Bone marrow (tissue), 2 donors: ENCODE measurements around the gene MVB12B.
A peak's percentile ranks its signal among the peaks of the same experiment; 100 is the strongest.

Source experiments
- DNase-seq, 2 donors: peaks; one replicate each; lab custom pipeline; 2025; lab: John Stamatoyannopoulos, UW

Gene MVB12B

GRCh38 chr9:126519660-126520420 is 193.2 kb downstream of the MVB12B start:
- no peak for DNase-seq

- no peak for DNase-seq
Measured at GRCh38 chr9:126520453-126520852, 193.8 kb downstream of the MVB12B start.

GRCh38 chr9:126521089-126521488 is 194.5 kb downstream of the MVB12B start:
- no peak for DNase-seq

GRCh38 chr9:126521551-126521950 is 194.9 kb downstream of the MVB12B start:
- no peak for DNase-seq

- no peak for DNase-seq
Measured at GRCh38 chr9:126521976-126522590, 195.5 kb downstream of the MVB12B start.

GRCh38 chr9:126522612-126523356 is 196.2 kb downstream of the MVB12B start:
- DNase-seq = no peak

GRCh38 chr9:126523611-126524111 is 197.0 kb downstream of the MVB12B start:
- peak in 1 of 2 donors; percentile 40 for DNase-seq

- DNase-seq = no peak
Measured at GRCh38 chr9:126524353-126525077, 197.9 kb downstream of the MVB12B start.

- DNase-seq = no peak
Measured at GRCh38 chr9:126526218-126527108, 199.8 kb downstream of the MVB12B start.

- DNase-seq = no peak
Measured at GRCh38 chr9:126527109-126527825, 200.6 kb downstream of the MVB12B start.

- DNase-seq = no peak
Measured at GRCh38 chr9:126528111-126528510, 201.5 kb downstream of the MVB12B start.

- no peak for DNase-seq
Measured at GRCh38 chr9:126528915-126529314, 202.3 kb downstream of the MVB12B start.

- DNase-seq = no peak
Measured at GRCh38 chr9:126531035-126531571, 204.5 kb downstream of the MVB12B start.

- DNase-seq = no peak
Measured at GRCh38 chr9:126531591-126531990, 205.0 kb downstream of the MVB12B start.

- no peak for DNase-seq
Measured at GRCh38 chr9:126532019-126532462, 205.4 kb downstream of the MVB12B start.

- DNase-seq = no peak
Measured at GRCh38 chr9:126532489-126532888, 205.9 kb downstream of the MVB12B start.

GRCh38 chr9:126532951-126533925 is 206.6 kb downstream of the MVB12B start:
- DNase-seq = no peak

GRCh38 chr9:126533926-126534310 is 207.3 kb downstream of the MVB12B start:
- DNase-seq = no peak
